Bronchial epithelial cell (primary cell): ENCODE results near the gene BCOR. TPM values are rescaled to one million over a fixed set of nuclear protein-coding genes. Genes with fewer than 3 reads are reported as not detected.

Experiments
- DNase-seq: peaks from one replicate; pipeline ENCODE4 v3.0.0-alpha.2; 2010; ENCODE audit warnings: low read depth
- FAIRE-seq: peaks from 2 replicates; lab custom pipeline; 2011; peaks lifted over from hg19 to GRCh38; lab: Jason Lieb, UNC
- H3K27me3 ChIP-seq: 2 replicates; pipeline ENCODE4 v1.5.1; 2011; ENCODE audit warnings: low read length; ENCODE audit not compliant: control insufficient read depth, insufficient read depth
- H3K36me3 ChIP-seq: 2 replicates; pipeline ENCODE4 v1.5.1; 2011; ENCODE audit warnings: low read length; ENCODE audit not compliant: control insufficient read depth, insufficient read depth
- H3K4me3 ChIP-seq: 2 replicates; pipeline ENCODE4 v1.5.1; 2011; ENCODE audit warnings: mild to moderate bottlenecking, low read depth, low read length, control low read depth
- CTCF ChIP-seq: IDR thresholded peaks from 2 replicates; pipeline ENCODE4 v1.5.1; 2011; ENCODE audit warnings: mild to moderate bottlenecking, moderate library complexity, low read length, control low read depth, inconsistent platforms; ENCODE audit not compliant: insufficient read depth, severe bottlenecking
- total RNA-seq: library from RNA; depleted of rRNA; stranded (reverse); fragments of >200 nt; gene quantifications from 2 replicates; pipeline ENCODE4 v1.2.1, GENCODE V29; 2014

Gene BCOR
- total RNA-seq, 1 donor from 2014 or later = 6.1 TPM

- no peaks in the 10 kb centered on the region for H3K27me3 ChIP-seq
- DNase-seq = no peak
- H3K36me3 ChIP-seq = peaks cover 1% of the 10 kb centered on the region
- TF ChIP-seq CTCF = no peak
- H3K4me3 ChIP-seq = no peak overlapping the region
- no peak for FAIRE-seq
Observed at GRCh38 chrX:40077906-40078305, 19.9 kb downstream of the BCOR start.

DNA sequence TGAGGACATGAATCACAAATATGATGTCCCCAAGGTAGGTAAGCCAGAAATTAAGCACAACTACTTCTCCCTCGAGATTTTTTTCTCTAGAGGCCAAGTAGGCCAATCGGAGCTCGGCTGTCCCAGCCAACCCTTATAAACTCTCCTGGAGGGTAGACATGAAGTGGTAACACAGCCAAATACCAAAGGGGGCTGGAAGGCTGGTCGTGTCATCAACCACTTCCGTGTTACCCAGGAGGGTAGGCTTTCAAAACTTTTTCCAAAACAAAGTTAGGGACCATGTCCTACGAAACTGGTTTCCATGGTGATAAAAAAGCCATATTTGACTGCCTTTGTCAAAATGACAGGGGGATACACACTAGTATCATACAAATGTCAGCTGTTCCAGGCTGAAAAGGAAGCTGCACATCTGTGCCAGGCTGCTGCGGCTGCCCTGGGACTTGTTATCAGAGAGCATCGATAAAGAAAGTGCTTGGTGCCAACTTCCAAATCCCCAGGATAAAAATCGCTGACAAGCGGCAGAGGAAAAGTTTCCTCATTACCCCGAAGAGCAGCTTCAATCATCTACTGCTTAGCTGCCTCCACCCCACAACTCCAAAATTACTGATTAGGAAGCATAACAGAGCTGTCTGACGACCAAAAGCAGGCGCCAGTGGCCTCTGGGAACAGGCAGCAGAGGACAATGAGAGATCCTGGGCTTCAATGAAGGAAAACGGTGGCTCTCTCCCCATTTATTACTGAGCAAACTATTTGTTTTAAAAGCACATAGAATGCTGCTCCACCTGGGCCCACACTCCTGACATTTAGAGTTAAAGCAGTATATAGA is 20.8 kb downstream of the BCOR start:
- FAIRE-seq = no peak
- no peak overlapping the region for H3K4me3 ChIP-seq
- no peak for TF ChIP-seq CTCF
- no peak for DNase-seq
- no peaks in the 10 kb centered on the region for H3K27me3 ChIP-seq
- H3K36me3 ChIP-seq = peaks cover 1% of the 10 kb centered on the region

GRCh38 chrX:40074959-40075332 is 22.8 kb downstream of the BCOR start:
- TF ChIP-seq CTCF = no peak
- no peak overlapping the region for H3K4me3 ChIP-seq
- no peak for DNase-seq
- H3K27me3 ChIP-seq = no peaks in the 10 kb centered on the region
- no peak for FAIRE-seq
- H3K36me3 ChIP-seq = peaks cover 8% of the 10 kb centered on the region

DNA sequence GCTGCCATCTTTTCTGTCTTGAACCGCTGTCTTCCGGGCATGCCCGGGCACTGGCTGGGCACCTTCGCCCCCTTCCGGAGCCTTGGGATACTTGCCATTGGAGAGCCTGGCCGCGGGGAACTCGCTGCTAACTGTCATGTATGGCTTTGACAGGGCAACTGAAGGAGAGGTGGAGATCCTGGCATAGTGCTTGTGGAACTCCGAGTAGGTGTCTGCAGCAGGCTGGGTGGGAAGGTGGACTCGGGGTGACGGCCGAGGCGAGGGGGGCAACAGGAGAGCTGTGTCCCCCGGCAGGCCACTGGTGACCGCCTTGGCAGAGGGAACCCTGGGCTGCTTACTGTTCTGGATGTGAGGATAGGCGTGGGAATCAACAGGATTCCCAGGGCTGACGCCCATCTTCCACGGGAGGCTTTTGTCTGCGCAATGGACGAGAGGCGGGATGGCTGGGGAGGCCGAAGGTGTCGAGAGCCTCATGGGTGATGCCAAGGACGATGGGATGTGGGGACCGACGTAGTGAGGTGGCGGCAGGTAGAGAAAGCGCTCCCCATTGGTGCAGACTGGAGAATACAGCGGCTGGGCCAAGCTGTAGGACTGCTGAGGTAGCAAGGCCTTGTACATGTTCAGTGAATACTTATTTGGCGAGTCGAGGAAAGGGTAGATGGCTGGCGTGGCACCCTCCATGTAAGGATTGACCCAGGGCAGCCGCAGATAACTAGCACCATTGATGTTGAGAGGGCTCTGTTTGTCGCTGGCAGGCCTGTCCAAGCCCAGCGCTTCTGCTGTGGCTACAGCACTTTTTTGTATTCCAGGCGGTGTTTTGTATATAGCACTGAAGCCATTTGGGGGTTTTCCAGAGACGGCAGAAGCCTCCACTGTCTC is 23.4 kb downstream of the BCOR start:
- TF ChIP-seq CTCF = no peak
- no peak for DNase-seq
- peaks cover 12% of the 10 kb centered on the region for H3K36me3 ChIP-seq
- no peak overlapping the region for H3K4me3 ChIP-seq
- H3K27me3 ChIP-seq = no peaks in the 10 kb centered on the region
- no peak for FAIRE-seq

DNA sequence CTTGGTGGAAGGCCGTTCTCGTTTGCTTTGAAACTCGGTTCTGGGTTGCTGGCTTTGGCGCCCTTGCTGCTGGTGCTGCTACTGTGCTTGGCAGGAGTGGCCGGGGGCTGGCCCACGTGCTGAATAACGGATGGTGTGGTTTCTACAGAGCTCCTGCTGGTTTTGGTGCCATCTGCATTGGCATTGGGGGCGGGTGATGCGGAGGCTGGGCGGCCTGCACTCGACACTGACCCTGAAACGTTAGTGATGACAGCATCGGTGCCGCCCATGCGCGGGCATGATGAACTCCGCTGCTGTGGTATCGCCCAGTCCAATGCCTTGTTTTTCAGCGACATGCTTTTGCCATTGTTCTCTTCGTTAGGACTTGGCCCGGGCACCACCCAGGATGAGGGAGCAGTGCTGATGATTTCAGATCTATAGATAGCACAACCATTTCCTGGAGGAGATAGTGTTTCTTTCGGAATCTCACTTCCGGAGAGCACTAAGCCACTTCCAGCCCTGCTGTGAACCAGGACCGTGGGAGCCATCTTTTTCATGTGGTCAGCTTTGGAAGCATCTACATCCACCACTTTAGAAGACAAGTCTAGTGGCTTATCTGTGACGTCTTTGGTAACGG is 24.2 kb downstream of the BCOR start:
- no peak for TF ChIP-seq CTCF
- H3K27me3 ChIP-seq = no peaks in the 10 kb centered on the region
- no peak overlapping the region for H3K4me3 ChIP-seq
- DNase-seq = no peak
- peaks cover 12% of the 10 kb centered on the region for H3K36me3 ChIP-seq
- FAIRE-seq = peak; percentile 58
